IMR-90 (cell line): Measurements from ENCODE around the gene GAS6. TPM values are rescaled to one million over a fixed set of nuclear protein-coding genes. Genes with fewer than 3 reads are reported as not detected.

Experiments used
- ATAC-seq: fragments of 200-7000 bp; cut with Tn5 transposase; 2 replicates; pipeline ENCODE4 v1.9.1; 2020; ENCODE audit warnings: low read depth, mild to moderate bottlenecking, moderate library complexity
- BruUV-seq: library from RNA; stranded (reverse); fragments of 400-500 nt; replicated peaks from 2 replicates; lab custom pipeline; 2021; lab: Mats Ljungman, UMichigan
- CTCF ChIA-PET: fragments of 300-600 bp; formaldehyde crosslinking; extraction: SDS; loops from one replicate; lab custom pipeline; 2021; ENCODE audit warnings: antibody characterized with exemption; lab: Yijun Ruan, JAX
- POLR2A ChIA-PET: fragments of 300-600 bp; sonication (Branson Sonifier 250); formaldehyde crosslinking; loops from one replicate; lab custom pipeline; 2022; ENCODE audit warnings: antibody characterized with exemption; ENCODE audit not compliant: unreplicated experiment; lab: Charles Lee
- DNase-seq: peaks from one replicate; pipeline ENCODE4 v3.0.0; 2013
- H2AFZ ChIP-seq: replicated peaks from 2 replicates; pipeline ENCODE3; 2013; ENCODE audit warnings: low read length, mild to moderate bottlenecking; ENCODE audit not compliant: poor library complexity
- H2AK5ac ChIP-seq: 2 replicates; pipeline ENCODE4 v1.6.1; 2013; ENCODE audit warnings: low read depth, low read length, inconsistent platforms
- H2AK9ac ChIP-seq: replicated peaks from 2 replicates; pipeline ENCODE3; 2013; ENCODE audit warnings: mild to moderate bottlenecking, low read depth, low read length, moderate library complexity; ENCODE audit not compliant: poor library complexity
- H2BK120ac ChIP-seq: 2 replicates; pipeline ENCODE4 v1.6.1; 2013; ENCODE audit warnings: low read depth, low read length, inconsistent platforms
- H2BK15ac ChIP-seq: 3 replicates; pipeline ENCODE4 v1.6.1; 2013; ENCODE audit warnings: low read depth, low read length, inconsistent platforms
- H2BK20ac ChIP-seq: 2 replicates; pipeline ENCODE4 v1.6.1; 2013; ENCODE audit warnings: low read depth, mild to moderate bottlenecking, inconsistent platforms, low read length, moderate library complexity
- H2BK5ac ChIP-seq: 2 replicates; pipeline ENCODE4 v1.6.1; 2013; ENCODE audit warnings: mild to moderate bottlenecking, low read depth, low read length, inconsistent platforms; ENCODE audit not compliant: poor library complexity, severe bottlenecking
- H3K14ac ChIP-seq: replicated peaks from 2 replicates; pipeline ENCODE4 v1.6.1; 2013; ENCODE audit warnings: low read depth, low read length, inconsistent platforms
- H3K18ac ChIP-seq: 2 replicates; pipeline ENCODE4 v1.6.1; 2013; ENCODE audit warnings: low read depth, low read length, control low read depth
- H3K23ac ChIP-seq: 2 replicates; pipeline ENCODE4 v1.6.1; 2013; ENCODE audit warnings: low read depth, low read length, inconsistent platforms
- H3K27ac ChIP-seq: 2 replicates; pipeline ENCODE4 v1.5.1; 2013; ENCODE audit warnings: mild to moderate bottlenecking, control low read depth, low read length; ENCODE audit not compliant: insufficient read depth
- H3K27me3 ChIP-seq: 2 replicates; pipeline ENCODE4 v1.6.1; 2013; ENCODE audit warnings: low read length; ENCODE audit not compliant: control insufficient read depth, insufficient read depth
- H3K36me3 ChIP-seq: 2 replicates; pipeline ENCODE4 v1.6.1; 2013; ENCODE audit warnings: low read length, mixed read lengths; ENCODE audit not compliant: control insufficient read depth, insufficient read depth
- H3K4ac ChIP-seq: 2 replicates; pipeline ENCODE4 v1.6.1; 2013; ENCODE audit warnings: low read depth, low read length, inconsistent platforms
- H3K4me1 ChIP-seq: 2 replicates; pipeline ENCODE4 v1.6.1; 2013; ENCODE audit warnings: low read length, mixed read lengths; ENCODE audit not compliant: control insufficient read depth, insufficient read depth
- H3K4me2 ChIP-seq: 2 replicates; pipeline ENCODE4 v1.6.1; 2013; ENCODE audit warnings: low read depth, mild to moderate bottlenecking, control low read depth, low read length, moderate library complexity
- H3K4me3 ChIP-seq: 2 replicates; pipeline ENCODE4 v1.5.1; 2013; ENCODE audit warnings: low read depth, mild to moderate bottlenecking, control low read depth, low read length, moderate library complexity; ENCODE audit not compliant: insufficient read depth
- H3K56ac ChIP-seq: 2 replicates; pipeline ENCODE4 v1.6.1; 2013; ENCODE audit warnings: low read length, inconsistent platforms; ENCODE audit not compliant: insufficient read depth; ENCODE audit errors: extremely low read depth
- H3K79me1 ChIP-seq, 2 experiments: 2 replicates each; pipeline ENCODE4 v1.6.1; 2013; ENCODE audit warnings: low read length in 2 of 2, inconsistent platforms in 1 of 2, low read depth in 1 of 2
- H3K9ac ChIP-seq: 2 replicates; pipeline ENCODE4 v1.6.1; 2013; ENCODE audit warnings: low read depth, low read length, control low read depth
- H3K9me1 ChIP-seq: 2 replicates; pipeline ENCODE4 v1.6.1; 2013; ENCODE audit warnings: low read length, inconsistent platforms; ENCODE audit not compliant: insufficient read depth
- H3K9me3 ChIP-seq: 2 replicates; pipeline ENCODE4 v1.6.1; 2013; ENCODE audit warnings: low read length; ENCODE audit not compliant: control insufficient read depth, insufficient read depth
- H4K20me1 ChIP-seq: 2 replicates; pipeline ENCODE4 v1.6.1; 2013; ENCODE audit warnings: low read length, inconsistent platforms; ENCODE audit not compliant: insufficient read depth
- H4K5ac ChIP-seq: 2 replicates; pipeline ENCODE4 v1.6.1; 2013; ENCODE audit warnings: mild to moderate bottlenecking, low read depth, low read length, control low read depth
- H4K8ac ChIP-seq, 2 experiments: 2 replicates each; pipeline ENCODE4 v1.6.1; 2013; ENCODE audit warnings: low read depth in 2 of 2, low read length in 2 of 2, control low read depth in 1 of 2, inconsistent platforms in 1 of 2
- H4K91ac ChIP-seq: 2 replicates; pipeline ENCODE4 v1.6.1; 2013; ENCODE audit warnings: low read depth, low read length, inconsistent platforms; ENCODE audit not compliant: insufficient read depth
- CEBPB ChIP-seq: IDR thresholded peaks from 2 replicates; pipeline ENCODE4 v1.6.1; 2012; ENCODE audit warnings: low read depth, low read length, improper control_type of control experiment
- MAZ ChIP-seq: IDR thresholded peaks from 2 replicates; pipeline ENCODE4 v1.6.1; 2012; ENCODE audit warnings: low read depth, mild to moderate bottlenecking, low read length, improper control_type of control experiment, moderate library complexity, borderline replicate concordance
- MXI1 ChIP-seq: IDR thresholded peaks from 2 replicates; pipeline ENCODE4 v1.6.1; 2012; ENCODE audit warnings: low read depth, mild to moderate bottlenecking, low read length, moderate library complexity, borderline replicate concordance
- RAD21 ChIP-seq: IDR thresholded peaks from 2 replicates; pipeline ENCODE4 v1.6.1; 2012; ENCODE audit warnings: low read length, improper control_type of control experiment
- RCOR1 ChIP-seq: IDR thresholded peaks from 2 replicates; pipeline ENCODE4 v1.6.1; 2012; ENCODE audit warnings: mild to moderate bottlenecking, low read length, improper control_type of control experiment; ENCODE audit not compliant: insufficient replicate concordance
- SMC3 ChIP-seq: fragments of 150-350 bp; IDR thresholded peaks from 2 replicates; pipeline ENCODE4 v1.6.1; 2016; ENCODE audit warnings: low read depth, mild to moderate bottlenecking, antibody characterized with exemption, low read length, moderate library complexity
- USF2 ChIP-seq: fragments of 150-350 bp; IDR thresholded peaks from 2 replicates; pipeline ENCODE4 v1.6.1; 2017; ENCODE audit warnings: mild to moderate bottlenecking, antibody characterized with exemption, low read length, low read depth
- WGBS, 2 experiments: methylation state at CpG; one replicate each; pipeline versions ENCODE4 v1.1.5 to v1.1.7; 2013; ENCODE audit warnings: missing lambda C conversion rate in 2 of 2; ENCODE audit not compliant: insufficient read length in 1 of 2; ENCODE audit errors: extremely low coverage in 2 of 2; 5-methylcytosine and 5-hydroxymethylcytosine counted together
- dilution Hi-C: fragments of 300-500 bp; cut with HindIII; formaldehyde crosslinking; loops from one replicate; pipeline ENCODE4 v1.14.3; 2018; ENCODE audit warnings: low sequenced_read_pairs; ENCODE audit not compliant: unreplicated experiment
- in situ Hi-C: fragments of 300-500 bp; cut with MboI; formaldehyde crosslinking; loops from 3 replicates; pipeline ENCODE4 v1.14.3; 2019; ENCODE audit warnings: low sequenced_read_pairs, inconsistent platforms, mixed read lengths
- intact Hi-C: fragments of 100-400 bp; cut with micrococcal nuclease; formaldehyde crosslinking; loops from 2 replicates; pipeline ENCODE4 v1.10.0; 2022
- polyA plus RNA-seq, 3 experiments: library from polyadenylated mRNA; depleted of rRNA; stranded (reverse); fragments of >200 nt; gene quantifications; 2 replicates each; pipeline ENCODE4 v1.2.3, GENCODE V29; 2012; ENCODE audit warnings: low replicate concordance in 1 of 3
- total RNA-seq: library from RNA; depleted of rRNA; stranded (reverse); fragments of >200 nt; gene quantifications from 2 replicates; pipeline ENCODE4 v1.2.3, GENCODE V29; 2012
- TF ChIP-seq, protein P1 (sequence below): fragments of 150-350 bp; IDR thresholded peaks from 2 replicates; pipeline ENCODE4 v1.6.1; 2016; ENCODE audit warnings: low read depth, mild to moderate bottlenecking, low read length, moderate library complexity, borderline replicate concordance

GAS6 gene
- total and polyA plus RNA-seq, 2 of the 4 experiments (the other 2 are of a cell fraction), result 220 to 823 TPM

GRCh38 chr13:113855012-113855921 is 8.6 kb downstream of the GAS6 start:
- H3K9me3 ChIP-seq, result no peaks in the 10 kb centered on the region
- peak overlapping the region in 1 of 2 experiments; percentile 45; a peak in 1 of 4 replicates for H4K8ac ChIP-seq
- peak overlapping the region; percentile 29 for H3K14ac ChIP-seq
- H2AK9ac ChIP-seq, result peak overlapping the region; percentile 81
- peaks cover 54% of the 10 kb centered on the region for H3K9me1 ChIP-seq
- no peak overlapping the region for H3K23ac ChIP-seq
- 85% methylated on average over 26 of the region's 33 CpGs; no CpG with 5 or more reads in 1 of the 2 experiments for WGBS, 2 experiments
- peaks cover 14 to 95% of the 10 kb centered on the region in 2 experiments for H3K79me1 ChIP-seq
- TF ChIP-seq USF2 (no peak), MXI1 (no peak), MAZ (no peak), CEBPB (no peak), RCOR1 (no peak), RAD21 (no peak), SMC3 (no peak)
- TF ChIP-seq, protein P1, sequence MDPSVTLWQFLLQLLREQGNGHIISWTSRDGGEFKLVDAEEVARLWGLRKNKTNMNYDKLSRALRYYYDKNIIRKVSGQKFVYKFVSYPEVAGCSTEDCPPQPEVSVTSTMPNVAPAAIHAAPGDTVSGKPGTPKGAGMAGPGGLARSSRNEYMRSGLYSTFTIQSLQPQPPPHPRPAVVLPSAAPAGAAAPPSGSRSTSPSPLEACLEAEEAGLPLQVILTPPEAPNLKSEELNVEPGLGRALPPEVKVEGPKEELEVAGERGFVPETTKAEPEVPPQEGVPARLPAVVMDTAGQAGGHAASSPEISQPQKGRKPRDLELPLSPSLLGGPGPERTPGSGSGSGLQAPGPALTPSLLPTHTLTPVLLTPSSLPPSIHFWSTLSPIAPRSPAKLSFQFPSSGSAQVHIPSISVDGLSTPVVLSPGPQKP, result no peak
- peak overlapping the region; percentile 77; the same call in 1 of the 2 replicates for H2AK5ac ChIP-seq
- no peak overlapping the region for H3K4me2 ChIP-seq
- no TSS peak for BruUV-seq
- H3K4me3 ChIP-seq, result no peak overlapping the region
- in situ Hi-C loops, result no loop called here
- H2BK15ac ChIP-seq, result no peak overlapping the region
- DNase-seq (no peak), ATAC-seq (no peak)
- peak overlapping the region; percentile 44 for H2BK120ac ChIP-seq
- peak overlapping the region; percentile 53; the same call in 1 of the 2 replicates for H3K27ac ChIP-seq
- peaks cover 100% of the 10 kb centered on the region for H4K20me1 ChIP-seq
- POLR2A ChIA-PET, result interaction anchor here (0.5 kb wide), 1 partner anchor 31 kb away, joined by 8 read pairs; no protein-coding TSS in a partner anchor
- no peaks in the 10 kb centered on the region for H3K27me3 ChIP-seq
- CTCF ChIA-PET, result no interaction called here
- H2BK5ac ChIP-seq, result peak overlapping the region; percentile 38
- peaks cover 51% of the 10 kb centered on the region for H3K4me1 ChIP-seq
- H3K4ac ChIP-seq, result peak overlapping the region; percentile 49
- intact Hi-C loops, result no loop called here
- dilution Hi-C loops, result no loop called here
- no peak overlapping the region for H2BK20ac ChIP-seq
- H3K36me3 ChIP-seq, result peaks cover 31% of the 10 kb centered on the region
- no peak overlapping the region for H4K91ac ChIP-seq
- H3K9ac ChIP-seq, result no peak overlapping the region; the same call in 1 of the 2 replicates
- H4K5ac ChIP-seq, result peak overlapping the region; percentile 10; the same call in 1 of the 2 replicates
- peak overlapping the region; percentile 4; the same call in 1 of the 2 replicates for H3K18ac ChIP-seq
- H2AFZ ChIP-seq, result no peak overlapping the region
- no peak overlapping the region for H3K56ac ChIP-seq
